Stimulated activated CD4-positive, alpha-beta T cell treated with anti-CD3 and anti-CD28 coated beads, Interleukin-12 subunit alpha, Interleukin-12 subunit beta, amount 100 ng/mL, for 48 hours (primary cell): ENCODE measurements around the gene C1orf94.

ENCODE experiments used
- DNase-seq, 3 donors: peaks; one replicate each; pipeline ENCODE4 v3.0.0-alpha.2; 2020; ENCODE audit warnings: low read depth in 2 of 3, low spot score in 1 of 3

Gene C1orf94

GRCh38 chr1:34176830-34177603, at the start of gene C1orf94:
TSS of gene C1orf94 (plus strand) at chr1:34176907. CDS start at chr1:34177790, 883 bp downstream.
- no peak for DNase-seq

GRCh38 chr1:34127006-34128000, 49.4 kb upstream of the C1orf94 start:
- no peak for DNase-seq

- no peak for DNase-seq
Measured at GRCh38 chr1:34128186-34128889, 48.4 kb upstream of the C1orf94 start.

DNA sequence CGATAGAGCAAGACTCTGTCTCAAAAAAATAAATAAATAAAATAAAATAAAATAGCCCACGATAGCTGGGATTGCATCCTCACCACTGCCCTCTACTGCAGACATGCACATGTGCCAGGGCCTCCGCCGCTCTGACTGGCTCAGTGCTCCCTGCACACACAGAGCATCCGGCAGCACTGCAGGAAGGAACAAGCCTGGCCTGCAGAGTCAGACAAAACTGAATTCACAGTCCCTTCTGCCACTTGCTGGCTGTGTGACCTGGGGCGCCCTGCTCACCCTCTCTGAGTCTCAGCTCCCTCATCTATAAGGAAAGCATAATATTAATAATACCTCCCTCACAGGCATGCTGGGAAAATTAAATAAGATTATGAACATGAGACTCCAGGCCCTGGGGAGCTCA, 47.1 kb upstream of the C1orf94 start:
- no peak for DNase-seq

GRCh38 chr1:34130306-34130705, 46.4 kb upstream of the C1orf94 start:
- no peak for DNase-seq

DNA sequence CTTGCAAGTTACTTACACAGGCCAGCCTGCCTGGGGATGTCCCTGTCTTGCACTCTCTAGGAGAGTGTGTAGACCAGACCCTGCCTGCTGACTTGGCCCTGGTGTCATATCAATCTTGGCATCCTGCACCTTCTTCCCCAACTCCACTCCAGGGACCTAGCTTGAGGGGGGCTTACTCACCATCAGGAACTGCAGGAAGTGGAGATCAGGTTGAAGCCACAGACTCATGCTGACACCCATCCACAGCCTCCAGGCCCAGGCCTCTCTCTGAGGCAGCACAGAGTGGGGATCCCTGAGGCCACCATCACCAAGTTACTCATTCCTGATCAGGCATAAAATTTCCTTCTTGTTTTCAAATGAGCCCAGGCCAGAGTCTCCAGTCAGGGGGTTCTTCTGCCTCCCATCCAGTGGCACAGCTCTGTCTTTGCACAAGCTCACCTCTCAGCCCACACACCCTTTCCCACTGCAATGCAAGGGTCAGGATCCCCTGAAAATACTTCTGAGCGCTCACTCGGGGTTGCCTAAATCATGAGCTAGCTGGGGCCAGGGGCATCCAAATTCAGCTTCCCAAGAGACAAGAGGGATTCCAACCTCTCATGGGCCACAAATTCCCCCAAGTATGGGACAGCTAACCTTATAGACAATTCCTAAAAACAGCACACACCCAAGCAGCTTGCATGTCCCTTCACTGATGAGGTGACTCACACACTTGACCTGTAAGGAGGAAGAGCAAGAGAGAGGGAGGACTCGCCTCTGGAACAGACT, 45.1 kb upstream of the C1orf94 start:
- DNase-seq, result no peak

- DNase-seq, result no peak
Measured at GRCh38 chr1:34132161-34132420, 44.6 kb upstream of the C1orf94 start.

- no peak for DNase-seq
Measured at GRCh38 chr1:34137411-34137810, 39.3 kb upstream of the C1orf94 start.

DNA sequence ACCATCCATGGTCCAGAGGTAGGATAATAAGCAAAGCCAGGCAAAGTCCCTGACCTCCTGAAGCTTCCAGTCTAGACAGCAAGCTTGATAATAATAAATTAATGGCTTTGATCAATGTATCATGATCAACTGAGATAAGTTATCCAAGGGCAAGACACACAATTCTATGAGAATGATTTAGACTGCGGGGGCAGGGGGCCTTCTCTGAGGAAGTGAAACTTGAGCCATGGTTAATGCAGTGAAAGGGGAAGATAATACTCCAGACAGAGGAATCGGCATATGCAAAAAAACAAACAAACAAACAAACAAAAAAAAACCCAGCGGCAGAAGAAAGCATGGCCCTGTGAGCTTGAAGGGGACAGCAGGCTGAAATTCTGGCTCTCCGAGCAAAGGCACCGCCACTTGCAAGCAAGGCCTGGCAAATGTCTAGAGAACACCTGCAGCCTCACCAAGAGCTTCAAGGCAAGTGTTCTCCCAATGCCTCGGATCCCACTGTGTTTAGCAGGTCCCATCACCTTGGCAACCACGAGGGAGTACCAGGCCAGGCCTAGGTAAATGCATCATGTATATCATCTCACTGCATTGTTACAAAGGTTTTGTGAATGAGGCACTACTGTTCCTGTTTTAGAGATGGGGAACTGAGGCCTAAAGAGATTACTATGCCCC, 36.6 kb upstream of the C1orf94 start:
- no peak for DNase-seq

GRCh38 chr1:34143975-34144374, 32.7 kb upstream of the C1orf94 start:
- no peak for DNase-seq

DNA sequence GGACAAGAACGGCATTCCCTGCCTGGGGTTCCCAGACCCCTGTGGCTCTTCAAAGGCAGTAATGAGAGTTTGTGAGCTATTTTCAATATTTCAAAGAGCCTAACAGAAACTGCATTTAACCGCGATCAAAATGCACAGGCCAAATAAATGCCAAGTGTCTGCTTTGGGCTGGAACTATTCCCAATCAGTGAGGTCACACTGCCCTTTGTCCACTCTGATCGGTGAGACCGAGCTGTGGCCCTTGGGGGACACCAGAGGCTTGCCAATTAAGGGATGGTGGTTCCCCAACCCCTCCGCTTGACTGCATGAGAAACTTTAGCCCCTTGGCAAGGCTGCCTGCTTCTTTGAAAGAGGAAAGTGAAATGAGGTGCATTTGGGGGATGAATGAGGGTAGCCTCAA, 31.9 kb upstream of the C1orf94 start:
- DNase-seq, result no peak

- DNase-seq, result no peak
Measured at GRCh38 chr1:34147301-34147700, 29.4 kb upstream of the C1orf94 start.

DNA sequence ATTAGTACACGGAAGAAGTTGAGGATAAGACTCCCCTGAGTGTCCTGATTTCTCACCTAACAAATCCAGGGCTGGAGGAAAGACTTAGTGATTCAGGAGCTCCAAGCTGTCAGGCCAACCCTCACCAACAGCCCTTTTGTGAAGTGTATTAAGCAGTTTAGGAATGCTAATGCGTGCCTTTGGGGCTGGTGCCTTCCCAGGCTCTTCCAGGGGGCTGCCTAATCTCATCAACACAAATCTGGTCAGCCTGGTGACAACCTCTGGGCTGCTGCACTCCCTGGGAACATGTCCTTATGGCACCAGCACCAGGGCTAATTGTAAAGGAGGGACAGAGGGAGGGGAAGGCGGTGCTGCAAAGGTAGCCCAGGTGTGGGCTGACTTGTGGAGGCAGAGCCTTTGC, 27.2 kb upstream of the C1orf94 start:
- DNase-seq, result no peak

- DNase-seq, result no peak
Measured at GRCh38 chr1:34153246-34153645, 23.5 kb upstream of the C1orf94 start.

DNA sequence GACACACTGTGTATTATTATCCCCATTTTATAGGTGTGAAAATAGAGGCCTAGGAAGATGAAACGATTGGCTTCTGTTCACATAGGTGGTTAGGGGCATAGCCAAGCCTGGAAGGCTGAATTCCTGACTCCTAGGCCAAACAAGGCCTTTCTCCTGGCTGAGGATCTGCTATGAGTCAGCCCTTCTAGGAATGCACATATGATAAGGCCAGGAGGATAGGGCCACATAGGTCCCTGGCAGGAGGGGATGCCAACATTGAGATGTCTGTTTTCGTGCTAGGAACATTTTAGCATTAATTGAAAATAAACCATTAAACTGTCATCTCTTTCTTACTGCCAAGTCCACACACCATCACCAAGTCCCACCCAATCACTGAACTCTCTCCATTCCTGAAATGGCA, 20.8 kb upstream of the C1orf94 start:
- no peak for DNase-seq

DNA sequence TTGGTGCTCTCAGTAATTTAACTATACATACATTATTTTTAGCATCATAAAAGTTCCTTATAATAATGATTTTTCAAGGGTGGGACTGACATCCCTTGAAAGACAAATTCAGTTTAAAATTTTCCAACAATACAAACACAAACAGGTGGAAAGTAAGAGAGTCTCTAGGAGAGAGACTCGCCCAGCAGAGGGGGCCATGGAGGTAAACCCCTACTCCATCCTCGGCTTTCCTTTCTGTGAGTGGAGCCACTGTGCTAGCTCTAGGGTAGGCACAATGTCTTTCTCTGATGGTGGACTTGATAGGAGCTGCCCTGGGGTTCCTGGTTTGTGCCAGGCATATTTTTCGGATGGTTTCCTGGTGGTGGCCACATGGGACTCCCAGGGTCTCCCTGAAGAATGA, 20.0 kb upstream of the C1orf94 start:
- DNase-seq, result no peak

DNA sequence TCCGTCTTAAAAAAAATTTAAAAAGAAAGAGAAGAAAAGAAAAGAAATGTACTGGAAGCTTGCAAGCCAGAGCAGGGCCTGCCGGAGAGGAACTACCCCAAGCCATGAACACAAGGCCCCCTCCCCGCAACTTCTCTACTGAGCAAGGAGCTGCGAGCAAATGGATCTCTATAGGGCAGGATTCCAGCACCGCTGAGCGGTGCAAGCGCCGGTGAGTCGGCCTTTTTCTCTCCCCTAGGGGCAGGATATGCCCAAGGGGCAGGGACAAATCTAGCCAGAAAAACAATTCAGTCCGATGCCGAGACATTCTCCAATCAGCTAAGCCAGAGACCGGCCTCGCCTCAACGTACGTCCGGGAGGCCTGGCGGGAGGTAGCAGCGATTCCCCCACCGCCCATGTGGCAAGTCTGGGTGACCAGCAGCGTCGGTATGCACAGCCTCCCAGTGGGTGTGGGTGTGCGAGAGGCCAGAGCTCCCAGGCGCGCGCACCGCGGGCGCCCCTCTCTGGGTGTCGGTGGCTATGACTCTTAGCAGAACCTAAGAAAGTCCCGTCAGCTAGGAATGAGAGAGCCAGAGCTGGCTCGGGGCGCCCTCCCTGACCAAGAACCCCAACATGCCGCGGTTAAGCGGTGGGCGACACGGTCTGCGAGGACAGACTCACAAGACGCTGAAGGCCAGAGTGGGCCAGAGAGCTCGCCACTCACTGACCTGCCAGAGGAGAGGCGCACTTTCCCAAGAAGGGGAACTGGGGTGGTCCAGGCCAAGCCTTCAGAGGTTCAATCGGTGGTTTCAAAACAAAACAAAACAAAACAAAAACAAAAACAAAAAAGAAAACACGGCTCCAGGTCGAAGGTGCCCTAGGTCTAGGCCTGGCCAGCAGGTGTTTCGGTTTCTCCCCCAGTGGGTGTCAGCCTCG, 13.6 kb upstream of the C1orf94 start:
- DNase-seq, result peak in 2 of 3 donors; percentile 6 to 14

GRCh38 chr1:34163792-34164731, 12.6 kb upstream of the C1orf94 start:
- DNase-seq, result no peak
